GM12872 (cell line): ENCODE measurements around the gene U2AF1L4.

Experiments
- TF ChIP-seq, protein P1 (sequence below): IDR thresholded peaks from 3 replicates; pipeline ENCODE4 v1.5.1; 2011; ENCODE audit warnings: low read depth, mild to moderate bottlenecking, low read length, moderate library complexity; ENCODE audit not compliant: insufficient read depth

The U2AF1L4 gene

DNA sequence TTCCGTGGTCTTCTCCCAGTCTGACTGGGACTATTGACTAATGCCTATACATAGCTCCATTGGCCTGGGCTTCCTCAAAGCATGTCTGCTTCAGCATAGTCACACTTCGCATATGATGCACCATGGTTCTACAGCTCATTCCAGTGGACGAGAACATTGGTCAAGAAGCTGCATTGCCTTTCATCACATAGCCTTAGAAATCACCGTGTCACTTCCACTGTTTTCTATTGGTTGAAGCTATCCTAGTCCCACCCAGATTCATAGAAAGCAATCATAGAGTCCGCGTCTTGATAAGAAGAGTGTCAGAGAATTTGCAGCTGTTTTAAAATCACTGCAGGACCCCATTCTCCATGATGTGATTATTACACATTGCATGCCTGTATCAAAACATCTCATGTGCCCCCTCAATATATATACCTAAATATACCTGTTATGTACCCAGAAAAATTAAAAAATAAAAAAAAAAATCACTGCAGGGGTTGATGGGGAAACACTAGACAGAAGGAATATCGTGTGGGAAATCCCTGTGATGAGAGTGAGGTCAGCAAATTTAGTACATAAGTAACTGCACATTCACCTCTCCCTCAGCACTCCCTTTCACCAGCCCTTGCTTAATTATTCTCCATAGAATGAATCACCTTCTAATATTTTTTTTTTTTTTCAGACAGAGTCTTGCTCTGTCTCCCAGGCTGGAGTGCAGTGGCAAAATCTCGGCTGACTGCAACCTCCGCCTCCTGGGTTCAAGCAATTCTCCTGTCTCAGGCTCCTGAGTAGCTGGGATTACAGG, 28.0 kb upstream of the U2AF1L4 start:
- TF ChIP-seq, protein P1, sequence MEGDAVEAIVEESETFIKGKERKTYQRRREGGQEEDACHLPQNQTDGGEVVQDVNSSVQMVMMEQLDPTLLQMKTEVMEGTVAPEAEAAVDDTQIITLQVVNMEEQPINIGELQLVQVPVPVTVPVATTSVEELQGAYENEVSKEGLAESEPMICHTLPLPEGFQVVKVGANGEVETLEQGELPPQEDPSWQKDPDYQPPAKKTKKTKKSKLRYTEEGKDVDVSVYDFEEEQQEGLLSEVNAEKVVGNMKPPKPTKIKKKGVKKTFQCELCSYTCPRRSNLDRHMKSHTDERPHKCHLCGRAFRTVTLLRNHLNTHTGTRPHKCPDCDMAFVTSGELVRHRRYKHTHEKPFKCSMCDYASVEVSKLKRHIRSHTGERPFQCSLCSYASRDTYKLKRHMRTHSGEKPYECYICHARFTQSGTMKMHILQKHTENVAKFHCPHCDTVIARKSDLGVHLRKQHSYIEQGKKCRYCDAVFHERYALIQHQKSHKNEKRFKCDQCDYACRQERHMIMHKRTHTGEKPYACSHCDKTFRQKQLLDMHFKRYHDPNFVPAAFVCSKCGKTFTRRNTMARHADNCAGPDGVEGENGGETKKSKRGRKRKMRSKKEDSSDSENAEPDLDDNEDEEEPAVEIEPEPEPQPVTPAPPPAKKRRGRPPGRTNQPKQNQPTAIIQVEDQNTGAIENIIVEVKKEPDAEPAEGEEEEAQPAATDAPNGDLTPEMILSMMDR: no peak

GRCh38 chr19:35768082-35768421, 22.8 kb upstream of the U2AF1L4 start:
- TF ChIP-seq, protein P1: no peak

- TF ChIP-seq, protein P1: no peak
Observed at GRCh38 chr19:35767288-35768081, 22.3 kb upstream of the U2AF1L4 start.

GRCh38 chr19:35766571-35767104, 21.4 kb upstream of the U2AF1L4 start:
- TF ChIP-seq, protein P1: no peak

DNA sequence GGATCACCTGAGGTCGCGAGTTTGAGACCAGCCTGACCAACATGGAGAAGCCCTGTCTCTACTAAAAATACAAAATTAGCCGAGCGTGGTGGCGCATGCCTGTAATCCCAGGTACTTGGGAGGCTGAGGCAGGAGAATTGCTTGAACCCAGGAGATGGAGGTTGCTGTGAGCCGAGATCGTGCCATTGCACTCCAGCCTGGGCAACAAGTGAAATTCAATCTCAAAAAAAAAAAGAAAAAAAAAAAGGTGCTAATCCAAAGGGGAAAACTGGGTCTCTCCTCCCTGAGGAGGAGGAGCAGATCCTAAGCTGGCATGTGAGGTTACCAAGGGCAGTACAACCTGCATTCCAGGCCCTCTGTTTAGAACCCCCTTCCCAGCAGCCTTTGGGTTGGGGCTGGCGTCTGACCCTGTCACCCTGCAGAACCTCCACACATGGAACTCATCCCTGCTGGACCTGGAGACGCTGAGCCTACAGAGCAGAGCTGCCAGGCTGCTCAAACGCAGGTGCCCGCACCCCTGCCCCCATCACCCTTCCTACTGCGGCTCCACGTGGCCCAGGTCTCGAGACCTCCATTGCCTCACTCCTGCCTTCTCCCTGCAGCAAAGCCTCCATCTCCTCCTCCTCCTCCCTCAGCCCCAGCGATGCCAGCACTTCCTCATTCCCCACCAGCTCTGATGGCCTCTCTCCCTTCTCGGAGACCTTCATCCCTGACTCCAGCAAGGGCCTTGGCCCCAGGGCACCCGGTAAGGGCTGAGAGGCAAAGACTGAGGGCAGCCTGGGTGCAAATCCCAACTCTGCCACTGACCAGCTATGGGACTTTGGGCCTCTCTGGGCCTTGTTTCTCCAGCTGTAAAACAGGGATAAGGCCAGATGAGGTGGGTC, 19.5 kb upstream of the U2AF1L4 start:
- TF ChIP-seq, protein P1: no peak

DNA sequence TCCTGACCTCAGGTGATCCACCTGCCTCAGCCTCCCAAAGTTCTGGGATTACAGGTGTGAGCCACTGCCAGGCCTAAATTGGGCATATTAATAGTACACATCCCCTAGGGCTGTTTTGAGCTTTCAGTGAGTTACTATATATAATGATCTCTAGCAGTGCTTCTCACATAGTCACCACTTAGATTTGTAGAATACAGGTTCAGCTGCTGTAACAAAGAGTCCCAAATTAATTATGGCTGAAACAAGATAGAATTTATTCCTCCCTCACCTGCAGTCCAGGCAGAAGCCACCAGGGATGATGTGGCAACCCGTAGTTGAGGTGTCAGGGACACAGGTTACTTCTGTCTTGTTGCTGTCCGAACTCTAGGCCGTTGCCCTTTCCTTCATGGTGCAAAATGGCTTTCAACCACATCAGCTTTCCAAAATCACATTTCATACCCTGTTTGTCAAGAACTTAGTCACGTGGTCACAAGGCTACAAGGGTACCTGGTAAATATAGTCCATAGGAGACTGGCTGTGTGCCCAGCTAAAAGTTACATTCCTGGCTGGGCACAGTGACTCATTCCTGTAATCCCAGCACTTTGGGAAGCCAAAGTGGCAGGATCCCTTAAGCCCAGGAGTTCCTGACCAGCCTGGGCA, 15.6 kb upstream of the U2AF1L4 start:
- TF ChIP-seq, protein P1: no peak
